Progenitor cell of endocrine pancreas (in vitro differentiated cells): ENCODE results near the gene HBS1L. TPM values are rescaled to one million over a fixed set of nuclear protein-coding genes. Genes with fewer than 3 reads are reported as not detected.
A peak's percentile ranks its signal among the peaks of the same experiment; 100 is the strongest.

ENCODE experiments used
- DNase-seq: peaks from one replicate; pipeline ENCODE4 v3.0.0; 2021; ENCODE audit warnings: low spot score; ENCODE audit not compliant: unreplicated experiment
- H3K27ac Mint-ChIP-seq: 2 replicates; pipeline ENCODE4 v1.8.0; 2021; ENCODE audit warnings: mild to moderate bottlenecking, moderate library complexity, mixed read lengths
- H3K27me3 Mint-ChIP-seq: 2 replicates; pipeline ENCODE4 v1.8.0; 2021; ENCODE audit warnings: mixed read lengths
- H3K36me3 Mint-ChIP-seq: 2 replicates; pipeline ENCODE4 v1.8.0; 2022; ENCODE audit warnings: mixed read lengths; ENCODE audit not compliant: insufficient read depth
- H3K4me1 Mint-ChIP-seq: 2 replicates; pipeline ENCODE4 v1.8.0; 2021; ENCODE audit warnings: low read depth, mixed read lengths
- H3K4me3 Mint-ChIP-seq: 2 replicates; pipeline ENCODE4 v1.8.0; 2021; ENCODE audit warnings: low read depth, mild to moderate bottlenecking, moderate library complexity, mixed read lengths
- H3K9me3 Mint-ChIP-seq: 2 replicates; pipeline ENCODE4 v1.8.0; 2021; ENCODE audit warnings: low read depth, mixed read lengths
- CTCF ChIP-seq: fragments of 200-600 bp; sonication (generic); IDR thresholded peaks from one replicate; pipeline ENCODE4 v1.5.0; 2021; ENCODE audit warnings: antibody characterized with exemption, mild to moderate bottlenecking; ENCODE audit not compliant: unreplicated experiment
- total RNA-seq: library from RNA; stranded (reverse); gene quantifications from 2 replicates; pipeline ENCODE4 v1.2.1, GENCODE V29; 2021

HBS1L gene
- total RNA-seq, 1 donor from 2014 or later = 77.2 TPM

- H3K36me3 Mint-ChIP-seq = peaks cover 3% of the 10 kb centered on the region
- H3K4me3 Mint-ChIP-seq = no peak overlapping the region
- no peak for DNase-seq
- H3K9me3 Mint-ChIP-seq = no peaks in the 10 kb centered on the region
- no peaks in the 10 kb centered on the region for H3K27me3 Mint-ChIP-seq
- H3K4me1 Mint-ChIP-seq = peaks cover 4% of the 10 kb centered on the region
- TF ChIP-seq CTCF = no peak
- H3K27ac Mint-ChIP-seq = no peak overlapping the region
These were observed 48.2 kb downstream of the HBS1L start for GRCh38 chr6:135006386-135006914.

DNA sequence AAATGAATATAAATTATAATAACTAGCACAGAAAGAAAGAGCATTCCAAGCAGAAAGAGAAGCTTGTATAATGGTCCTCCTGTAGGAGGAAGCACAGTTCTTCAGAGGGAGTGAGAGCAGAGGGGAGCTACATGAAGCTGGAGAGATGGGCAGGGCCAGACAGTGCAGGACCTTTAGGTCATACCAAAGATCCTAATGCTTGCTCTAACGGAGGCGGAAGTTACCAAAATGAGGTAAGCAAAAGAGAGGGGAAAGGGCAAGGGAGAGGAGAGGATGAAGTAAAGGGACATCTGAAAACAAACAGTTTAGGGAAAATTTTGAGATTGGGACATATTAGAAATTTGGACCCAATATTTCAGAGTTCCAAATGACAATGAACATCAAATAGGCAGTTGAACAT is 50.2 kb downstream of the HBS1L start:
- no peak for DNase-seq
- Mint-ChIP-seq H3K9me3 (no peaks in the 10 kb centered on the region), H3K36me3 (peaks cover 4% of the 10 kb centered on the region), H3K4me3 (no peak overlapping the region), H3K27me3 (no peaks in the 10 kb centered on the region), H3K27ac (no peak overlapping the region), H3K4me1 (peaks cover 4% of the 10 kb centered on the region)
- TF ChIP-seq CTCF = no peak

- Mint-ChIP-seq H3K27ac (no peak overlapping the region), H3K4me3 (no peak overlapping the region), H3K27me3 (no peaks in the 10 kb centered on the region), H3K4me1 (no peaks in the 10 kb centered on the region), H3K9me3 (no peaks in the 10 kb centered on the region), H3K36me3 (peaks cover 2% of the 10 kb centered on the region)
- no peak for TF ChIP-seq CTCF
- no peak for DNase-seq
These were observed 51.5 kb downstream of the HBS1L start for GRCh38 chr6:135002974-135003703.

- Mint-ChIP-seq H3K27me3 (no peaks in the 10 kb centered on the region), H3K9me3 (no peaks in the 10 kb centered on the region), H3K4me3 (no peak overlapping the region), H3K36me3 (peaks cover 5% of the 10 kb centered on the region), H3K27ac (no peak overlapping the region), H3K4me1 (no peaks in the 10 kb centered on the region)
- peak; percentile 77 for TF ChIP-seq CTCF
- no peak for DNase-seq
These were observed 52.3 kb downstream of the HBS1L start for GRCh38 chr6:135002229-135002844.

DNA sequence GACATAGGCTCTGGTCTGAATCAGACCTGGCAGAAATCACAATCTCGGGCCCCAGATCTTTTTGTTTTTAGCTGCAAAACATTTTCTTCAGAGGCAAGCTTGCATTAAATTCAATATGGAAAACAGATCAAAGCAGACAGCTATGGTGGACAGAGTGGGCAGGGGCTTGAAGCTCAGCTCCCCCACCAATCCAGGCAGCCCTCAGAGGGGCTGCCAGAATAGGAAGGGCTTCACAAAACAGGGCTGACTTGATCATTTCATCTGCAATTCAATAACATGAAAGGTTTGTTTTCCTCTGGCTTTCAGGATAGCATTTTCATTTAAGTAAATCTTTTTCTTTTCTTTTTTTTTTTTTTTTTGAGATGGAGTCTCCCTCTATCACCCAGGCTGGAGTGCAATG is 55.5 kb downstream of the HBS1L start:
- Mint-ChIP-seq H3K4me1 (no peaks in the 10 kb centered on the region), H3K36me3 (peaks cover 10% of the 10 kb centered on the region), H3K27ac (no peak overlapping the region)

More for the DNA sequence above, 55.5 kb downstream of the HBS1L start:
- TF ChIP-seq CTCF = no peak
- no peaks in the 10 kb centered on the region for H3K9me3 Mint-ChIP-seq
- no peaks in the 10 kb centered on the region for H3K27me3 Mint-ChIP-seq
- DNase-seq = no peak
- H3K4me3 Mint-ChIP-seq = no peak overlapping the region
